A549 (cell line): ENCODE results near the gene TMEM213. TPM values are rescaled to one million over a fixed set of nuclear protein-coding genes. Genes with fewer than 3 reads are reported as not detected.

Experiments
- ATAC-seq, 2 experiments: fragments of 200-7000 bp in 1 of 2; fragments of >200 bp in 1 of 2; cut with Nextera tagmentation in 1 of 2; cut with Tn5 transposase in 1 of 2; 3 replicates each; pipeline versions ENCODE4 v1.8.0 to v1.9.1; 2018 to 2020; ENCODE audit warnings: mild to moderate bottlenecking in 1 of 2, moderate library complexity in 1 of 2
- CTCF ChIA-PET: fragments of 300-600 bp; sonication (Branson Sonifier 250); formaldehyde crosslinking; extraction: SDS; loops from one replicate; lab custom pipeline; 2021; ENCODE audit warnings: antibody characterized with exemption, inconsistent platforms; lab: Yijun Ruan, JAX
- POLR2A ChIA-PET: fragments of 350-600 bp; formaldehyde crosslinking; extraction: SDS; loops from one replicate; lab custom pipeline; 2021; ENCODE audit warnings: antibody characterized with exemption, inconsistent platforms; lab: Yijun Ruan, JAX
- DNase-seq, 2 experiments: peaks; one replicate each; pipeline versions ENCODE4 v3.0.0 to v3.0.0-alpha.2; 2011 to 2016; ENCODE audit warnings: low read depth in 1 of 2, low spot score in 1 of 2
- FAIRE-seq: peaks from 2 replicates; lab custom pipeline; 2011; peaks lifted over from hg19 to GRCh38; lab: Jason Lieb, UNC
- H3K27ac ChIP-seq, 2 experiments: fragments of >200 bp; sonication (Bioruptor Twin); formaldehyde crosslinking; 3 replicates each; pipeline ENCODE4 v1.5.1; 2016 to 2017
- H3K4me1 ChIP-seq: fragments of >200 bp; sonication (Bioruptor Twin); formaldehyde crosslinking; 3 replicates; pipeline ENCODE4 v1.6.1; 2016
- H3K4me2 ChIP-seq: fragments of >200 bp; sonication (Bioruptor Twin); formaldehyde crosslinking; 3 replicates; pipeline ENCODE4 v1.6.1; 2016
- H3K4me3 ChIP-seq: fragments of >200 bp; sonication (Bioruptor Twin); formaldehyde crosslinking; 3 replicates; pipeline ENCODE4 v1.5.1; 2016
- H3K9me3 ChIP-seq: fragments of >200 bp; sonication (Bioruptor Twin); formaldehyde crosslinking; 3 replicates; pipeline ENCODE4 v1.6.1; 2016
- EP300 ChIP-seq, 2 experiments: fragments of >200 bp; sonication (Bioruptor Twin); formaldehyde crosslinking; IDR thresholded peaks; 2 replicates in 1 of 2; 3 replicates in 1 of 2; pipeline ENCODE4 v1.6.1; 2016 to 2017
- ESRRA ChIP-seq: fragments of 150-350 bp; IDR thresholded peaks from 2 replicates; pipeline ENCODE4 v1.6.1; 2014; ENCODE audit warnings: mild to moderate bottlenecking, low read length, borderline replicate concordance
- FOSB ChIP-seq: fragments of 250-450 bp; sonication (Bioruptor Pico); IDR thresholded peaks from 2 replicates; pipeline ENCODE4 v1.5.0; 2020; ENCODE audit warnings: mild to moderate bottlenecking, moderate library complexity
- FOXS1 ChIP-seq: fragments of 250-450 bp; sonication (Bioruptor Pico); IDR thresholded peaks from 2 replicates; pipeline ENCODE4 v1.5.0; 2020; ENCODE audit warnings: mild to moderate bottlenecking, moderate library complexity
- JUN ChIP-seq, 2 experiments: fragments of >200 bp; sonication (Bioruptor Twin); formaldehyde crosslinking; IDR thresholded peaks; 2 replicates in 1 of 2; 3 replicates in 1 of 2; pipeline ENCODE4 v1.6.1; 2016 to 2017
- MAFK ChIP-seq: fragments of 450-650 bp; IDR thresholded peaks from 2 replicates; pipeline ENCODE4 v1.6.1; 2014; ENCODE audit not compliant: partially characterized antibody
- MAZ ChIP-seq: fragments of 150-350 bp; IDR thresholded peaks from 2 replicates; pipeline ENCODE4 v1.6.1; 2014; ENCODE audit warnings: antibody characterized with exemption, low read depth, low read length, borderline replicate concordance
- NFE2L2 ChIP-seq: fragments of 150-350 bp; conservative IDR thresholded peaks from 2 replicates; pipeline ENCODE4 v1.6.1; 2014; ENCODE audit warnings: low read length
- RCOR1 ChIP-seq: fragments of 150-350 bp; IDR thresholded peaks from 2 replicates; pipeline ENCODE4 v1.6.1; 2014; ENCODE audit warnings: antibody characterized with exemption, low read length, low read depth
- TP53 ChIP-seq: fragments of 250-450 bp; sonication (Bioruptor Pico); IDR thresholded peaks from 2 replicates; pipeline ENCODE4 v1.5.0; 2021; ENCODE audit warnings: mild to moderate bottlenecking, moderate library complexity
- ZFP36 ChIP-seq: fragments of 450-650 bp; IDR thresholded peaks from 2 replicates; pipeline ENCODE4 v1.6.1; 2014; ENCODE audit warnings: borderline replicate concordance; ENCODE audit not compliant: partially characterized antibody
- WGBS: methylation state at CpG from one replicate; pipeline ENCODE4 v1.1.6; 2017; ENCODE audit errors: missing lambda C conversion rate; 5-methylcytosine and 5-hydroxymethylcytosine counted together
- polyA plus RNA-seq, 4 experiments: library from polyadenylated mRNA; depleted of rRNA in 3 of 4; stranded (reverse); fragments of >200 nt; fragmentation: RNase III in 1 of 4; extraction: RNeasy Plus Mini Kit Qiagen cat#74134 plus additional on column Dnase treatment in 1 of 4; gene quantifications; 2 replicates in 3 of 4; 3 replicates in 1 of 4; pipeline ENCODE4 v1.2.3, GENCODE V29; 2011 to 2017
- TF ChIP-seq, protein P1 (sequence below): fragments of 250-450 bp; sonication (Bioruptor Pico); IDR thresholded peaks from 2 replicates; pipeline ENCODE4 v1.5.0; 2020; ENCODE audit warnings: low read depth, mild to moderate bottlenecking, moderate library complexity
- TF ChIP-seq, protein P2 (sequence below): IDR thresholded peaks from 2 replicates; pipeline ENCODE4 v1.6.1; 2012; ENCODE audit warnings: low read depth, borderline replicate concordance
- TF ChIP-seq, protein P3 (sequence below): fragments of 250-450 bp; sonication (Bioruptor Pico); IDR thresholded peaks from 2 replicates; pipeline ENCODE4 v1.5.0; 2021; ENCODE audit warnings: mild to moderate bottlenecking, moderate library complexity, borderline replicate concordance

TMEM213 gene
- polyA plus RNA-seq, 2 of the 4 experiments (the other 2 are of a cell fraction), result not detected

DNA sequence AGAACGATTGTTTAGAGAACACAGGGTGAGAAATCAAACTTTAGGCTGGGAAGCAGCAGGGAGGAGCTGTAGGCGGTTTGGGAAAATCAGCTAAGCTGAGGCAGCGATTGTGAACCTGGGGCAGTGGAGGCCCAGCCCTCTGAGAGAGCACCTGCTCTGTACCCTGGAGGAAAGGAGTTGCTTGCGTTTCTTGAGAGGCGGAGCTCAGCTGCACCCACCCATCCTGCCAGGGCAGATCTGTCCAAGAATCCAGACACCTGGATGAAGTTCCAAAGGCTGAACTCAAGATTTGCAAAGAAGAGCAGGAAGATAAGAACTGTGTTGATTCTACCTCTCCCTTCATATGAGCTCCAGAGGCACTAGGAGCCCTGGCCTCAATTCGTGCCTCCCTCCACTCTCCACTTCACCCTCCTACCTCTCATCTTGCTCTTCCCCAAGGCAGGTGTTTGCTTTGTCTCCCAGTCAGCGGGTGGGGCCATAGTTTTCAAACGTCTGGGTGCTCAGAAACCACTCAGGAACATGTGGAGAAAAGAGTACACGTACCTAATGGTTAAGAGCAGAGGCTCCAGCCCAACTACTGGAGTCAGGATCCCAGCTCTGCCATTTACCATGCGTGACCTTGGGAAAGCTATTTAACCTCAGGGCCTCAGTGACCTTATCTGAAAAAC, 21.5 kb upstream of the TMEM213 start:
- H3K27ac ChIP-seq, result no peak overlapping the region
- no peaks in the 10 kb centered on the region for H3K4me1 ChIP-seq
- POLR2A ChIA-PET, result no interaction called here
- no peaks in the 10 kb centered on the region for H3K9me3 ChIP-seq
- DNase-seq (no peak), FAIRE-seq (no peak), ATAC-seq (peak in 1 of 2 experiments; percentile 24; a peak in 1 of 6 replicates)
- H3K4me3 ChIP-seq, result no peak overlapping the region
- 38% methylated on average over 10 of the region's 10 CpGs for WGBS
- CTCF ChIA-PET, result interaction anchor here (0.6 kb wide), 1 partner anchor 302 kb away, joined by 3 read pairs; no protein-coding TSS in a partner anchor
- TF ChIP-seq FOSB (CRISPR knock-in tag), result no peak
- TF ChIP-seq JUN (IDR thresholded peaks at IDR 0.05), result no peak
- TF ChIP-seq, protein P1, sequence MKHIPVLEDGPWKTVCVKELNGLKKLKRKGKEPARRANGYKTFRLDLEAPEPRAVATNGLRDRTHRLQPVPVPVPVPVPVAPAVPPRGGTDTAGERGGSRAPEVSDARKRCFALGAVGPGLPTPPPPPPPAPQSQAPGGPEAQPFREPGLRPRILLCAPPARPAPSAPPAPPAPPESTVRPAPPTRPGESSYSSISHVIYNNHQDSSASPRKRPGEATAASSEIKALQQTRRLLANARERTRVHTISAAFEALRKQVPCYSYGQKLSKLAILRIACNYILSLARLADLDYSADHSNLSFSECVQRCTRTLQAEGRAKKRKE (CRISPR knock-in tag), result no peak
- TF ChIP-seq, protein P2, sequence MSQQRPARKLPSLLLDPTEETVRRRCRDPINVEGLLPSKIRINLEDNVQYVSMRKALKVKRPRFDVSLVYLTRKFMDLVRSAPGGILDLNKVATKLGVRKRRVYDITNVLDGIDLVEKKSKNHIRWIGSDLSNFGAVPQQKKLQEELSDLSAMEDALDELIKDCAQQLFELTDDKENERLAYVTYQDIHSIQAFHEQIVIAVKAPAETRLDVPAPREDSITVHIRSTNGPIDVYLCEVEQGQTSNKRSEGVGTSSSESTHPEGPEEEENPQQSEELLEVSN, result no peak
- TF ChIP-seq FOXS1, result no peak
- no peak for TF ChIP-seq TP53
- no peak for TF ChIP-seq RCOR1
- TF ChIP-seq MAFK, result no peak
- no peak overlapping the region for H3K4me2 ChIP-seq

DNA sequence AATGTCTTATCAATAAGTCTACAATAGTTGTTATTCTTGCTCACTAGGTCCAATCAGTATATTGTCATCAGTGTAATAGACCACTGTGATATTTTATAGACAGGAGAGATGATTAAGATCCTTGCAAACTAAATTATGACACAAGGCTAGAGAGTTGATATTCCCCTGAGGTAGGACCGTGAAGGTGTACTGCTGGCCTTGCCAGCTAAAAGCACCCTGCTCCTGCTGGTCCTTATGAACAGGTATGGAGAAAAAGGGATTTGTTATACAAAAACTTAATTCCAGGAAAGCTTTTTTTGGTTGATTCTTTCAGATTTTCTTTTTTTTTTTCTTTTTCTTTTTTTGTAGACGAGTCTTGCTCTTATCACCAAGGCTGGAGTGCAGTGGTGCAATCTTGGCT, 16.8 kb upstream of the TMEM213 start:
- ATAC-seq (no peak), FAIRE-seq (no peak), DNase-seq (no peak)
- Histone ChIP-seq H3K4me1 (peaks cover 7% of the 10 kb centered on the region), H3K9me3 (no peaks in the 10 kb centered on the region), H3K4me2 (no peak overlapping the region), H3K27ac (no peak overlapping the region), H3K4me3 (no peak overlapping the region)
- TF ChIP-seq NFE2L2 (no peak), ESRRA (no peak), MAZ (no peak), ZFP36 (no peak)
- TF ChIP-seq, protein P3, sequence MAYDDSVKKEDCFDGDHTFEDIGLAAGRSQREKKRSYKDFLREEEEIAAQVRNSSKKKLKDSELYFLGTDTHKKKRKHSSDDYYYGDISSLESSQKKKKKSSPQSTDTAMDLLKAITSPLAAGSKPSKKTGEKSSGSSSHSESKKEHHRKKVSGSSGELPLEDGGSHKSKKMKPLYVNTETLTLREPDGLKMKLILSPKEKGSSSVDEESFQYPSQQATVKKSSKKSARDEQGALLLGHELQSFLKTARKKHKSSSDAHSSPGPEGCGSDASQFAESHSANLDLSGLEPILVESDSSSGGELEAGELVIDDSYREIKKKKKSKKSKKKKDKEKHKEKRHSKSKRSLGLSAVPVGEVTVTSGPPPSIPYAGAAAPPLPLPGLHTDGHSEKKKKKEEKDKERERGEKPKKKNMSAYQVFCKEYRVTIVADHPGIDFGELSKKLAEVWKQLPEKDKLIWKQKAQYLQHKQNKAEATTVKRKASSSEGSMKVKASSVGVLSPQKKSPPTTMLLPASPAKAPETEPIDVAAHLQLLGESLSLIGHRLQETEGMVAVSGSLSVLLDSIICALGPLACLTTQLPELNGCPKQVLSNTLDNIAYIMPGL (CRISPR knock-in tag), result no peak
- ChIA-PET CTCF (interaction anchor here (1.0 to 1.1 kb wide), 2 partner anchors 11 to 13 kb away, joined by 3 read pairs; no protein-coding TSS in a partner anchor), POLR2A (no interaction called here)
- WGBS, result 57% methylated on average over 2 of the region's 2 CpGs

DNA sequence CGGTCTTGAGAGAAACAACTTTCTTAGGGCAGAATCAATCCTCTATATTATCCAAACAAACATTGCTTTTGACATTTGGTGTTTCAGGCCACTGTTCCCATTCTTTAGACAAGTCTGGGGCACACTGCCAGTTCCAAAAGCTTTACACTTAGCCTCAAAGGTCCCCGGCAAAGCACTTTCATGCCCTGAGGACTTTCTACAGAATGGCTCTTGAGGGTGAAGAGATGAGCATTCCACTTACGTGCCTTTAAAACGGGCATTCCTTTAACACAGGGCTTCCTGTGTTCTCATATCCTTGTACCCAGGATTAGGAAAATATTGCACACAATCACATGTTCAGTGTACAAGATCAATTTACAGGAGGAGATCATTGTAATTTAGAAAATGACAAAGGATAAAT, 13.1 kb upstream of the TMEM213 start:
- CTCF ChIA-PET, result interaction anchor here (0.6 to 1.3 kb wide), 5 partner anchors 9 to 934 kb away, joined by 3 to 5 read pairs (median 3); no protein-coding TSS in a partner anchor
- no peak overlapping the region for H3K4me3 ChIP-seq
- TF ChIP-seq EP300 (IDR thresholded peaks at IDR 0.05), result no peak
- H3K4me2 ChIP-seq, result no peak overlapping the region
- ATAC-seq (no peak), FAIRE-seq (no peak), DNase-seq (no peak)
- POLR2A ChIA-PET, result no interaction called here
- H3K4me1 ChIP-seq, result peaks cover 10% of the 10 kb centered on the region
- no peak overlapping the region for H3K27ac ChIP-seq
- 62% methylated on average over 4 of the region's 4 CpGs for WGBS
- H3K9me3 ChIP-seq, result 0 out of 3 replicates have a peak, but pooled peaks cover 4% of the 10 kb centered on the region
